HL-60 (cell line): Measurements from ENCODE around the gene ACACA.

Experiments used
- CTCF ChIP-seq: IDR thresholded peaks from one replicate; pipeline ENCODE4 v1.5.1; 2011; ENCODE audit warnings: low read length, control low read depth, inconsistent platforms; ENCODE audit not compliant: insufficient read depth
- GABPA ChIP-seq: IDR thresholded peaks from 2 replicates; pipeline ENCODE4 v1.6.1; 2012; ENCODE audit warnings: low read depth
- POLR2AphosphoS5 ChIP-seq: IDR thresholded peaks from 2 replicates; pipeline ENCODE4 v1.6.1; 2012; ENCODE audit warnings: low read depth
- REST ChIP-seq: IDR thresholded peaks from 2 replicates; pipeline ENCODE4 v1.6.1; 2012; ENCODE audit warnings: low read depth; ENCODE audit not compliant: insufficient replicate concordance
- SPI1 ChIP-seq: IDR thresholded peaks from 2 replicates; pipeline ENCODE4 v1.6.1; 2012; ENCODE audit warnings: low read depth, mild to moderate bottlenecking, borderline replicate concordance

DNA sequence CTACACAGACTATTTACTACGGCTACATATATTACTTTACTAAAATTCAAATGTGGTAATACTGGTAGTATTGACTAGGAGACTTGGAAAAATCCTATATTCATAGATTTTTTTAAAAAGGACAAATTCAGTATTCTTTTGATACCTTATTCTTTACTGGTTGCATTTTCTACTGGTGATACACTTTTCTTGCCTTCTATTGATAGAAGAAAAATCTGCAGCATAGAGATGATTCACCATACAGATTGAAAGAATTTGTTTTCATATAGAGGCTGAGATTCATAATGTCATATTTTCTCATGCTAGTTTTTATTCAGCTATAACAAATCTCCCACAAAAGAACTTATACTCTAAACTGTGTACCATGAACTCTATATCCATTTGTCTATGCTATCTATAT lies 226.3 kb downstream of the ACACA start:
- no peak for TF ChIP-seq CTCF
- no peak for TF ChIP-seq REST
- TF ChIP-seq POLR2AphosphoS5: no peak
- no peak for TF ChIP-seq SPI1
- TF ChIP-seq GABPA: no peak
